GM20431 (cell line): ENCODE measurements around the gene SCCPDH.
"Not testable (repeated sequence)": the region's sequence is repeated elsewhere in the genome, so short reads cannot be mapped to it uniquely, and the experiment has no call there.

Experiments
- in situ Hi-C: fragments of 300-500 bp; cut with MseI, MboI; formaldehyde crosslinking; loops from one replicate; pipeline ENCODE4 v1.15.0; 2020; ENCODE audit warnings: low sequenced_read_pairs; ENCODE audit not compliant: unreplicated experiment

SCCPDH gene

DNA sequence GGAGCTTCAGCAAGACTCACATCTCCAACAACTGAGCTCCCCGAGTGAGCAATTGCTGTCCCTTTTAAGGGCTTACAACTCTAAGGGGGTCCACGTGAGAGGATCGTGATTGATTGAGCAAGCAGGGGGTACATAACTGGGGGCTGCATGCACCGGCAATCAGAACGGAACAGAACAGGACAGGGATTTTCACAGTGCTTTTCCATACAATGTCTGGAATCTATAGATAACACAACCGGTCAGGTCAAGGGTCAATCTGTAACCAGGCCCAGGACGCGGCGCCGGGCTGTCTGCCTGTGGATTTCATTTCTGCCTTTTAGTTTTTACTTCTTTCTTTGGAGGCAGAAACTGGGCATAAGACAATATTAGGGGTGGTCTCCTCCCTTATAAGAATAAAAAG, 21.9 kb downstream of the SCCPDH start:
- in situ Hi-C loops, result not testable (repeated sequence)

DNA sequence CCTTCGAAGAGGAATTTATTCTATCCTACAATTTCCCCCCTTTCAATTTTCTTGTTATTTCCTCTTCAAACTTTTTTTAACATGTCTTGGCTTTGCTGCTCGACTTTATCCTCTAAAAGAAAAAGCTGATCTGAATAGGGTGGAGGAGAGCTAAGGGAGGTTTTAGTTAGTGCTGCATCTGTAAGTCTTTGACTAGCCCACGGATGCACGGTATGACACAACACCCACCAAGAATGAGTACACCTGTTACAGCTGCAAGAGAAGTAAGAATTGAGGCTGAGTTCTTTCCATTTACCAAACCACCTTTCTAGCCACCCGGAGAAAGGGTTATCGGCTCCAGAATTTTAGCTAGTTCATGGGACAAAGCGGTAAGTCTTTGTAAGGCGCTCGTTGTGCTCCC, 23.8 kb downstream of the SCCPDH start:
- in situ Hi-C loops, result no loop called here

DNA sequence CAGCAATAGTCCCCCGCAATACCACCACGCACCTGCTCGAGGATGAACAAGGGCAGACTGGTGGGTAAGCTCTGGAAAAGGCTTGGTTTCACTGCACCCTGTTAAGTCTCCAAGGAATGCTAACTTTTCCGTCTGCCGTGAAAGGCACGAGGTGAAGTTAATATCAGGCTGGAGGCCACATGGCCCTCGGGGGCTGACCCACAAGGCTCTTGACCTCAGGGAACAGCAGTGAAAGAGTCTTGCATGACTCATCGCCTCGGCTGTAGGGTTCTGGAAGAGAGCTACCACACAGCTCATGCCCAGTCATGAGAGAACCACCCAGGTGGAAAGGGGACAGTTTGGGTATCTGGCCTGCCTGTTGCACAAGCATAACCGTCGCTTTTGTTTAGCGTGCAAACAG, 24.7 kb downstream of the SCCPDH start:
- in situ Hi-C loops, result no loop called here

DNA sequence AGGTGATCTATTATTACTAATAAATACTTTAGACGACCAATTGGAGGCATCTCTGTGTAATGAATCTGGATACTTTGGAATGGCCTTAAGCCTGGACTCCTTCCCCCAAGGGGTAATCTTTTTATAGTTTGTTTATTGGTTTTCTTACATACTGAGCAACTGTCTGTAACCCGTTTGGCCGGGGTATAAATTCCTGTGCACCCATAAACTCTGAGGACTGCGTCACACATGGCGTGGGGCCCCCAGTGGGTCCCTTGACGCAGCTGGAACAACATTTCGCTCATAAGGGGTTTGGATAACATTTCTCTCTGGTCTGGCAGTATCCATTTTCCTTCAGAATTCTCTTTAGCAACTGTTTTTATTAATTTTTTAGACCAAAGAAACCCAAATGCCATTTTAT, 26.5 kb downstream of the SCCPDH start:
- in situ Hi-C loops, result no loop called here

DNA sequence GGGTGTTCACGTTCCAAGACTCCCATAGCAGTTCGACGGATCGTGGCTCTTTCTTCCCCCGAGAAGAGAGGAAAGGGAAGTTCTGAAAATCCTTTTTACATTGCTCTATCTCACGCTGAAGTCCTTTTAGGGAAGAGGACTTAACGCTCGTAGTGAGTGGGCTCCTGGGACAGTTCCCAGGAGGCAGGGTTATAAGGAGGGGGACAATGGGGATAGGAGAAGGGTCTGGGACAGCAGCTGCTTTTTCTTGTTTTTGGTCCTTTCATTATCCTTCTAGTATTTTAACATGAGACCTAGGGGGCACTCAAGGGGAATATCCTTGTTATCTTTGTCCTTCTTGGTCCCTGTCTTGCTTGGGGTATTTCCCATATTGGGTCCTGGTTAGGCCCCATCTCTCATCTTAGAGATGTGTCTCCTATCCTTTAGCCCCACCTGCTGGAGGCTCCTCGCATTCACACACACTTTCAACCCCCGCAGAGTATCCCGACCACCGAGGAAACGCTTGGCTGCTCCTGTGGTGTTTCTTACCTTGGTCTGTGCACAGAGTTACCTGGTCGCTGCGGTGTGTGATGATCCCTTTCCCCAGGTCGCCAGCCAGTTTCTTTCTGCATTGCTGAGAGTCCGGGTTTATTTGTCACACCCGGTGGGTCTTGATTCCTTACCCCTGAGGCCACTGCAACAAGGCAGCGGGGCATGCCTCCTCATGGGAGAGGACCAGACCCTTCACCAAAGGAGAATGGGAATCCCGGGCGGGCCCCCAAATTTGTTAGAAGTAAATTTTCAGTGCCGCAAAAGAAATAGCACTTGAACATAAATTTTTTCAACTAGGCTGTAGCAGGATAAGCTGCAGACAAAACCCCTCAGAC, 29.7 kb downstream of the SCCPDH start:
- in situ Hi-C loops, result no loop called here

DNA sequence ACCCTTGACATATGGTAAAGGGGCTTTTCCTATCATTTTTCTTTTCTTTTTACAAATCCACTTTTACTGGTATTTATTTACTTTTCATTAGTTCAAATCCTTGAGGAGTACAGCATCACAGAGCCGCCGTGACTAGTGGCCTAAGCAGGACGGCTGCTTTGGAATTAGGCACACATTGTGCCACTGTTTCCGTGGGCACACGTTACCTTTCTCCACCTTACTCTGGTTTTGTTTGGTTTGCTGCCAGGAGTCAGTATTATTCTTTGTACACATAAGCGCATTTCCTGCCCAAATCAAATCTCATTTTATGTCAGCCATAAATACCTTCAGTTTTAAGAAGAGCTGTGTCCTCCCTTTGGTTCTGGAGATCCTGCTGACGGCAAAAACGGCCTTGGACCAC, 31.2 kb downstream of the SCCPDH start:
- in situ Hi-C loops, result no loop called here

DNA sequence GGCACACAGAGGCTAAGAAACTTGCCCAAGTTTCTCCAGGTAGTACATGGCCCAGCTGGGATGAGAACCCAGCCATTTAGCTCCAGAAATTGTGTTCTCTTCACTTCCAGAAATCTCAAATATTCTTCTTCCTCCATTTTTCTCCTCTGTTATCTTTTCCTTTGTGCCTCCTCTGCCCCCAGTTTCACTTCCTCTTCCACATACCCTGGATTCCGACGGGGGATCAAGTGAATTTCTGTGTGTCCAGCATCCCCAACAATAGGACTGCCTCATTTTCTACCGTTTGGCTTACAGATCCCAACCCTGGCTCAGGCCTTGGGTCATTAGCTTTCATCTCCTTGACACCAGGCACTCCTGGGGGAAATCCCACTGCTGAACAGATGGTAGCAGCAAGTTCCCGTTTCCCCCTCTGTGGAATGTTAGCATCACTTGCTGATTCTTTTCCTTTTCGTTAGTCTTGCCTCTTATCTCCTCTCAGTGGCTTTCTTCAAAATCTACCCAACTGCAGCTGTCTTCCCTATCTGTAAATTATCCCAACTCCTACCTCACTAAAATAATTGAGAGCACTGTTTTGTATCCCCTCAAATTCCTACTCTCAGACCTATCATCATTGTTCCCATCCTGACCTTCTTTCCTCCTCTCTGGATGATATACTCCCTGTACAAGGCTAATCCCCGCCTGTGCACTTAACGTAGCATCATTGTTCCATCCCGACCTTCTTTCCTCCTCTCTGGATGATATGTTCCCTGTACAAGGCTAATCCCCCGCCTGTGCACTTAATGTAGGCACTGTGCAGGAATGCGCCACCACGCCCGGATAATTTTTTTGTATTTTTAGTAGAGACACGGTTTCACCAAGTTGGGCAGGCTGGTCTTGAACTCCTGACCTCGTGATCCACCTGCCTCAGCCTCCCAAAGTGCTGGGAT, 36.5 kb downstream of the SCCPDH start:
- in situ Hi-C loops, result no loop called here

DNA sequence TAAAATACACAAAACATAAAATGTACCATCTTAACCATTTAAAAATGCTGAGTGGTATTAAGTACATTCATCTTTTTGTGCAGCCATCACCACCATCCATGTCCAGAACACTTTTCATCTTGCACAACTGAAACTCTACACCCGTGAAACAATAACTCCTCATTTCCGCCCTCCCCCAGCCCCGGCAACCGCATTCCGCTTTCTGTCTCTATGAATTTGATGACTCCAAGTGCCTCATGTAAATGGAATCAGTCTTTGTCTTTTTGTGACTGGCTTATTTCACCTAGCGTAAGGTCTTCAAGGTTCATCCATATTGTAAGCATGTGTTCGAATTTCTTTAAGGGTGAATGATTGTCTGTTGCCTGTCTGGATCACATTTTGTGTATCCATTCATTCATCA, 37.2 kb downstream of the SCCPDH start:
- in situ Hi-C loops, result no loop called here

DNA sequence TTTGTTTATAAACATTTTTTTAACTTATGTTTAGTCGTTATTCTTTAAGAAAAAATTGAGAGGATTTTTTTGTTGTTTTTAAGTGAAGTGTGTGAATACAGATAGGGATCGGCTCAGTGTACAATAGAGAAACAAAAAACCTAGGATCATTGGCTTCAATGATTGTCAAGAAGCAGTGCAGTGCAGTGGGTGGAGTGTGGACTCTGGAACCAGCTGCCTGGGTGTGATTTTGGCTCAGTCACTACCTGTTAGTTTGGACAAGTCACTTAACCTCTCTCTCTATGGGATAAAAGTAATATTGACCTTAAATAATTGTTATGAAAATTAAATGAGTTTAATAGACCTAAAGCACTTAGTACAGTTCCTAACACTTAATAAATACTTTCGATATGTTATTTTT, 41.3 kb downstream of the SCCPDH start:
- in situ Hi-C loops, result no loop called here

DNA sequence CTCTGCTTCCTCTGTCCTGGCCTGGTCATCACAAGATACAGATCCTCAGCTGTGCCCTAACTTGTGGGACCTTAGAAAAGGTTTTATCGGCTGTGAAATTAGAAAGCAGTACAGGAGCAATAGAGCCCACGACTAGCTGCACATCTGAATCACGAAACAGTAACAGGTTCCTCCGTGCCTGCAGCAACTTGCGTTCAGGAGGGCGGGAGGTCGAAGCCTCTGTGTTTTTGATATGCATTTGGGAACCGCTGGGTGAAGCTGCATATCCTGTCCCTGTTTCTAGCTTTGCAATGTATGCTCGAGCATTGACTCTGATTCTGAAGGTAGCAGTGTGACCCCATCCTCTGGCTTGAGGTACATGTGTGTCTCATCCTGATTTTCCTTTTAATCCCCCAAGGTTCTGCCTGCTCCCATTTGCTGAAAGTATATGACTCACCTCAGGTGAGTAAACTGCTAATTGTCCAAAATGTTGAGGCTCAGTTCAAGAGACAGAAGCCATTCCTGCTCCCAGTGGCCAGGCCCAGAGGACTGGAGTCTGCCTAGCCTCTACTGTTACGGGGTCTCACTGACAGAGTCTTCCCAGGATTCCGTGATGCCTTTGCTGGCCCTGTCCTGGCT, 44.3 kb downstream of the SCCPDH start:
- in situ Hi-C loops, result no loop called here

DNA sequence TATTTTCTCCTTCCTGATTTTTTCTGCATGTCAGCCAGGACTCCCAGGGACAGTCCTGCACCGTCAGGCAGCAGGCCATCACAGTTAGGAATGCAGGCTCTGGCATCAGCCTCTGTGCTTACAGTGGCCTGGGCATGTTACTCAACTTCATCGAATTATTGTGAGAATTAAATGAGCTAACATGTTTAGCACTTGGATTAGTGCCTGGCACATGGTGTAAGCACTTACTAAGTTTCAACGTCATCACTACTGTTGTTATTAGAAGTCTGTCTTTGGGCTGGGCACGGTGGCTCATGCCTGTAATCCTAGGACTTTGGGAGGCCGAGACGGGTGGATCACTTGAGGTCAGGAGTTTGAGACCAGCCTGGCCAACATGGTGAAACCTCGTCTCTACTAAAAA, 45.1 kb downstream of the SCCPDH start:
- in situ Hi-C loops, result no loop called here

DNA sequence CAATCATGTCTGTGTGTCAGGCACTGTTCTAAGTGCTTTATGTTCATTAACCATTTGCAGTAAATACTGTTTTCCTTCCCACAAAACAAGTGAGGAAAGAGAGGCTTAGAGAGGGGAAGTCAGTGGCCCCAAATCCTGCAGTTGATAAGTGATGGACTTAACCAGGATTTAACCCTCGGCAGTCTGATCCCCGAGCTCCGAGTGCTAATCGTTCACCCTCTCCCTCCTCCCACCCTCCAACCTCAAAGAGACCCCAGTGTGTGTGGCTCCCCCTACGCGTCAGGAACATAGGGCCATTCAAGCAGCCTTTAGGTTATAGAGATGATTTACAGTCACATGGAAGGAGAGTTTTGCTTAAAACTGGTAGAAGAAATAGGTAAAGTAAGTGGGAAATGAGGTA, 47.2 kb downstream of the SCCPDH start:
- in situ Hi-C loops, result no loop called here

DNA sequence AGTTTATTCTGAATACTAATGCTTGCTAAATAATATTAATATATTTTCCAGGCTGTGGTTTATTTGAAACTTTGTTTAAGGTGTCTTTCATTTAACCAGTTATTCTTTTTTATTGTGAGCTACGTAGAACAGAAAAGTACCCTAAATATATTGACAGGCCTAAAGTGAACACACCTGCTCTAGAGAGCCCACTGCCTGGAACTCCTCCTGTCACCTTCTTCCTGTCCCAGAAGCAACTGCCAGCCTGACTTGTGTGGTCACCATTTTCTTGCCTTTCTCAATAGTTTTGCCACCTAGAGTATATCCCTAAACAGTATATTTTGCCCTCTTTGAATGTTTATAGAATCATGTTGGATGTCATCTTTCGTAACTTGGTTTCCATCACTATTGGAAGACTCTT, 48.5 kb downstream of the SCCPDH start:
- in situ Hi-C loops, result no loop called here

DNA sequence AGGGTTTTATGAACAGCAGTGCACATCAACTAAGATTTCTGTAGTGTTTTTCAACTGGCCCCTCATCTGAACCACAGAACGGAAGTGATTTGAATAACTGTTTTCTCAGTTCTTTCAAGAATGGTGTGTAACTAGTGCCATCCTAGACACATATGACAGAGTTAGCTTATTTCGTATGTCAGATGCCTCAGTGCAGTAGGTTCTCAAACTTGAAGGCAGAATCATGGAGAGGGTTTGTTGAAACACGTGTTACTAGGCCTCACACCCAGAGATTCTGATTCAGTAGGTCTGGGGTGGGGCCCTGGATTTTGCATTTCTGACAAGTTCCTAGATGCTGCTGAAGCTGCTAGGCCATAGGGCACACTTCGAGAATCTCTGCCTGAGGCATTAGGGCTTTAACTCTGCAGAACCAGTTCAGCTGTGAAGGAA, 49.0 kb downstream of the SCCPDH start:
- in situ Hi-C loops, result no loop called here

DNA sequence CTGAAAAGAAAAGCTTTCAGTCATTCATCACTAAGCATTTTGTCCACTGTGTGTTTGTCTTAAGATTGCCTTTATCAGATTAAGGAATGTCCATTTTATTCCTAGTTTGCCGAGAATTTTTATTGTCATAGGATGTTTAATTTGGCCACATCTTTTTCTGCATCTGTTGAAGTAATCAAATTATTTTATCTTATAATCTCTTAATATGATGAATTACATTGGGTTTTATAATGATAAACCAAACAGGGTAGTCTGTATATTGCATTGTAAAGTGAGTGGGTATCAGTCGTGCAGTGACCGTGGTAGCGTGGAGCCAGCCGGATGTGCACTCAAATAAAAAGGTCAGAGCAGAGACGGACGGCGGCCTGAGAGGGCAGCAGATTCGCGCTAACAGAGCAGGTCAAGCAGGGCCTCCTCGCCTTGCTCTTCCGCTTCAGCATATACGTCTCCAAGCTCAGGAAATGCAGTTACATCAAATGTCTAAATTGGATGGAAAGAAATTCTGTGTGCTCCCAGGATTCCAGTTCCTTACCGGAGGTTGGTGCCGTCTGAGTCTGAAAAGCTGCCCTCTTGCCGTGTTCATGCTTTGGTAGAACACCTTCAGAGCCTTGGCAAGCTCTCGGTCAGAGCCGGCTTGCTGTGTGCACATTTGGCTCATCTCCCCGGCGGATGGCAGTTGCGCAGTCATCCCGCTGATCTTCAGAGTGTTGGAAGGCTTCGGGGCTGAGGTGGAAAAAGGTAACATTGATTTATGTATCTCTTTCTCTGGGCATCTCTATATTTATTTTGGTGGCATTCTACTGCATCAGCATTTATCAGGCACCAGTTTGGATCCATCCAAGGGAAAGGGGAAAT, 51.5 kb downstream of the SCCPDH start:
- in situ Hi-C loops, result no loop called here

DNA sequence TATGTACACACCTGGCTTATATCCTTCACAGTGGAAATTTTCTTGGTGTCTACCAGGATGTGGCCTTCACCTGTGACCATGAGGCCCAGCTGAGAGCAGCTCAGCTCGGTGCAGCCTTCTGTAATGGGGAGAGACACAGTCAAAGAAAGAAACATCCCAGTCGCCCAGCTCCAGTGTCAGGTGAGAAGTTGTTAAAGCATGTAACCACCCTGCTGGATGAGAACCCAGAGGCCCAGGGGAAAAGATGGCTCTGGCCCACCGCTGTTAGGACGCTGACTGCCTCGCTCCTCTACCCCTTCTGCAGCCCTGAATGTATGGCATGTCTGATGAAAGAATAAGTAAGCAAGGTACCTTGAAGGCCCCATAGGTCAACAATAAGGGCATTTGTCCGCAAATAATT, 52.7 kb downstream of the SCCPDH start:
- in situ Hi-C loops, result no loop called here

DNA sequence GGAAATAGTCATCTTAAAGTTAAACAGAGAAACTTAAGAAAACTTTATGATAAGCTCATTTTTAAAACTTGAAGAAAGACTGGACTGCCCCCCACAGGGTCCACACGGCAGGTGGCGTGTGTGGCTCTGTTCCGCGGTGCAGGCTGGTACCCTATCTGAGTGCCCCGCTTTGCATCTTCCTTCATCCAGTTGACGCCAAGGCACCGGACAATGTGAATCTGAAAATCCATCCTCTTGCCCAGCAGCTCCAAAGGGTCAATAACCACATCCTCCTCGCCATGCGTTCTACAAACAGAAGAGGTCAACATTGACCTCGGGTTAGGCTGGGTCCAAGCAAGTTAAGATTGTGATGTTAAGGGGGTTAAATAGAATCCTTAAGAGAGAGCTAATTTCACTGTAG, 54.5 kb downstream of the SCCPDH start:
- in situ Hi-C loops, result no loop called here

DNA sequence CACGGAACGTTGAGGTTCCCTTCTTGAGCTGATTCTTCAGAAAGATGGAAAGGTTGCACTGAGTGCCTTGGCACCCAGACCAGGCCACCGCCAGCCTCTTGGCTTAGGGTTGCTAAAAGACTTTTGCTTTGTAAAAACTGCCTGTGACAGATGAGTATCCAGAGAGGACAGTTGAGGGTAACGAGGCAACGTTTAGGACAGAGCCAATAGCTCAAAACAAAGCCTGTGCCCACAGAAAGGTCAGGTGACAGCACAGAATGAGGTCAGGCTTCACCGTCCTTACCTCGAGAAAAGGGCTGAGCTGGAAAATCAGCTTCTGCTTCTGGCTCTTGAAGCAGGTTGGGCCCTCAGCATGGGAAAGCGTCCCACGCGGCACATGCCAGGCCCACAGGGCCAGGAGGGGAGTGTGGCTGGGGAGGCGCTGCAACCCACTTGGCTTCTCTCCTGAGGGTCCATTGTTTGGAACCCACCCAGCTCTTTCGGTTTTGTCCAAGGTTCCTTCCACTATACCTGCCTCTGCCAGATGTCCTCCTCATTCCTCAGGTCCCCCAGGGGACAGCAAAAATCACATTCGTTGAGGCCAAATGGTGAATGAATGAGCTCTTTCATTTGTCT, 55.5 kb downstream of the SCCPDH start:
- in situ Hi-C loops, result no loop called here

DNA sequence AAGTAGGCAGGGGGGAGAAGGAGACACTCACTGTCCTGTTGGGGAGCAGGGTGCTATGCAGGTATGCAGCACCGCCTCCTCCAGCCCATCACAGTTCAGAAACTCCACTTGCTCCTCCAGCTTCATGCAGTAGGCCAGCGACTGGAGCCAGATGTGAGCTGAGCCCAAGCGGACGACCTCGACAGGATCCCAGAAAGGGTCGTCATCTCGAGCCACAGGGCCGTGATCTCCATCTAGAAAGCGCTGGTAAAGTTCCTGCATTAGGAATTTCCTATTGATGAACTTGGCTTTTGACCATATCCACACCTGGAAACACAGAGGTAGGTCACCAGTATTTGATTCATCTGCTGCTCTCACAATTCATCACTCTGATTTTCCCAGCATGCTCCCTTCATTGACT, 56.1 kb downstream of the SCCPDH start:
- in situ Hi-C loops, result no loop called here
